G401 (cell line): ENCODE measurements around the gene NSD1. TPM values are rescaled to one million over a fixed set of nuclear protein-coding genes. Genes with fewer than 3 reads are reported as not detected.
"Not testable (repeated sequence)": the region's sequence is repeated elsewhere in the genome, so short reads cannot be mapped to it uniquely, and the experiment has no call there.

Experiments used
- DNase-seq: peaks from one replicate; pipeline ENCODE4 v3.0.0-alpha.2; 2015; ENCODE audit warnings: low spot score
- in situ Hi-C: cut with HindIII; loops from 2 replicates; pipeline ENCODE4 v1.10.0; 2016; ENCODE audit warnings: low sequenced_read_pairs, mixed read lengths
- total RNA-seq: library from RNA; depleted of rRNA; stranded (reverse); fragments of >200 nt; shearing (Covaris generic); gene quantifications from 2 replicates; pipeline ENCODE4 v1.2.3, GENCODE V29; 2014

The NSD1 gene
- total RNA-seq, 1 experiment from 2014 or later, result 32.1 TPM

DNA sequence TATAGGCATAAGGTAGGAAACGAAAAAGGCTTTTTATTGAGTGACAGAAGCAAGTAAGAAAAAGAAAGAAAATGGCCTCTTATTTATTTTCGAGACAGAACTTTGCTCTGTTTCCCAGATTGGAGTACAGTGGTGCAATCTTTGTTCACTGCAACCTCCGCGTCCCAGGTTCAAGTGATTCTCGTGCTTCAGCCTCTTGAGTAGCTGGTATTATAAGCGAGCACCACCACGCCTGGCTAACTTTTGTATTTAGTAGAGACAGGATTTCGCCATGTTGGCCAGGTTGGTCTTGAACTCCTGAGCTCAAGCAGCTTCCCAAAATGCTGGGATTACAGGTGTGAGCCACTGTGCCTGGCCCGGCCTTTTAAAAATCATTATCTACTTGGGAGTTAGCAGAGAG lies 70.7 kb downstream of the NSD1 start:
- in situ Hi-C loops, result no loop called here
- DNase-seq, result no peak

DNA sequence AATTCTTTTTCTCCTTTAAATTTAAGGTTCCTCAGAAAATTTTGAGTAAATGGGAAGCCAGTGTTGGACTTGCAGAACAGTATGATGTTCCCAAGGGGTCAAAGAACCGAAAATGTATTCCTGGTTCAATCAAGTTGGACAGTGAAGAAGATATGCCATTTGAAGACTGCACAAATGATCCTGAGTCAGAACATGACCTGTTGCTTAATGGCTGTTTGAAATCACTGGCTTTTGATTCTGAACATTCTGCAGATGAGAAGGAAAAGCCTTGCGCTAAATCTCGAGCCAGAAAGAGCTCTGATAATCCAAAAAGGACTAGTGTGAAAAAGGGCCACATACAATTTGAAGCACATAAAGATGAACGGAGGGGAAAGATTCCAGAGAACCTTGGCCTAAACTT lies 76.0 kb downstream of the NSD1 start:
- in situ Hi-C loops, result no loop called here
- DNase-seq, result no peak

DNA sequence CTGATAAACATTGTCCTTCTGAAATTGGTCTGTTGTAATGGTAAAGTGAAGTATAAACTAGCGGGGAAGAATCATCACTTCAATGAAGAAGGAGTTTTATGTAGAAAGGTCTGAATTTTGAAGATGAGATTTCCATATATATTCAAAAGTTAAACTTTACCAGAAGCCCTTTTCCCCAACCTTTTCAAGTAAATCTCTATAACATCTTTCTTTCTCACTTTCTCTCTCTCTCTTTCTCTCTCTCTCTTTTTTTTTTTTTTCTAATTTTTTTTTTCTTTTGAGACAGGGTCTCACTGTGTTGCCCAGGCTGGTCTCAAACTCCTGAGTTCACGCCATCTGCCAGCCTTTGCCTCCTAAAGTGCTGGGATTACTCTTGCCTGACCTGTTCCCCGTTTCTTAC lies 78.7 kb downstream of the NSD1 start:
- in situ Hi-C loops, result no loop called here
- DNase-seq, result no peak

DNA sequence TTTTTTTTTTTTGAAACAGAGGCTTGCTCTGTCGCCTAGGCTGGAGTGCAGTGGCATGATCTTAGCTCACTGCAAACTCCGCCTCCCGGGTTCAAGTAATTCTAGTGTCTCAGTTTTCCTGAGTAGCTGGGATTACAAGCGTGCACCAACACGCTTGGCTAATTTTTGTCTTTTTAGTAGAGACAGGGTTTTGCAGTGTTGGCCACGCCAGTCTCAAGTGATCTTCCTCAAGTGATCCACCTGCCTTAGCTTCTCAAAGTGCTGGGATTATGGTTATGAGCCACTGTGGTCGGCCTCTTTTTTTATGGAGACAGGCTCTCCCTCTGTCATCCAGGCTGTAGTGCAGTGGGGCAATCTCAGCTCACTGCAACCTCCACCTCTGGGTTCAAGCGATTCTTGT lies 87.0 kb downstream of the NSD1 start:
- in situ Hi-C loops, result no loop called here
- DNase-seq, result no peak

DNA sequence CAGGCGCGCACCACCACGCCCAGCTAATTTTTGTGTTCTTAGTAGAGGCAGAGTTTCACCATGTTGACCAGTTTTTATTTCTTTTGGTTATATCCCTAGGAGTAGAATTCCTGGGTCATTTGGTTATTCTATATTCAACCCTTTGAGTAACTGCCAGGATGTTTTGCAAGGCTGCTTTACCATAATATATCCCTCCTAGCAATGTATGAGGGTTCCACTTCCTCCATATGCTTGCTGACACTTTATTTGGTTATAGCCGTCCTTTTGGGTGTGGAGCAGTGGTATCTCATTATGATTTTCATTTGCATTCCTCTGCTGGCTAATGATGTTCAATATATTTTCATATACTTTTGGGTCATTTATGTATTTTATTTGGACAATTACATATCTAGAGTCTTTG lies 88.7 kb downstream of the NSD1 start:
- in situ Hi-C loops, result no loop called here
- DNase-seq, result no peak

DNA sequence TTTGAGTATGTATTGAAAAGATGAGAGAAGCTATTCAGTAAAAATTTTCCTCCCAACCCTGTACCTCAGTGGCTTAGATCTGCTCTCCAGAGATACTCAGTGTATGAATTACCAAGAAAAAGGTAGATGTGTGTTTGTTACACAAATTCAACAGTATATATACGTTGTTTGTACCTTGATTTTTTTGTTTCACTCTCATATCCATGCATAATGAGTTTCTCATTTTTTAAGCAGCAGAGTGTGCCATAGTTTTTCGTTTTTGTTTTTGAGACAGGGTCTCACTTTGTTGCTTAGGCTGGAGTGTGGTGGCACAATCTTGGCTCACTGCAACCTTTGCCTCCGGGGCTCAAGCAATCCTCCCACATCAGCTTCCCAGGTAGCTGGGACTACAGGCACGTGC lies 92.2 kb downstream of the NSD1 start:
- in situ Hi-C loops, result no loop called here
- no peak for DNase-seq

DNA sequence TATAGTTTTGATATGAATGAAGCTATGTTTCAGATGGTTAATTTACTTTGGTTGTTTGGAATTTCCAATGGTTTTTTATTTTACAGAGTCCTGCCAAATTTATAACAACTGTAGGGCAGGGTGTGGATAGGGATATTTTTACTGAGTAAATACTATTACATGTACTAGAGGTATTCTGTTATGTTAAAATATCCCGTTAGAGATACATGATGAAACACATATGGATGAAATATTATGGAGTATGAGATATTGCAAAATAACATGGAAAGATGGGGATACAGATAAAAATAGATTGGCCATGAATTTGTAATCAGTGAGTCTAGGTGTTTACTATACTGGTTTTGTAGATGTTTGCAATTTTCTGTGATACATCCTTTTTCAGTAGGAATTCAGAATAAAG lies 93.3 kb downstream of the NSD1 start:
- in situ Hi-C loops, result no loop called here
- DNase-seq, result no peak

DNA sequence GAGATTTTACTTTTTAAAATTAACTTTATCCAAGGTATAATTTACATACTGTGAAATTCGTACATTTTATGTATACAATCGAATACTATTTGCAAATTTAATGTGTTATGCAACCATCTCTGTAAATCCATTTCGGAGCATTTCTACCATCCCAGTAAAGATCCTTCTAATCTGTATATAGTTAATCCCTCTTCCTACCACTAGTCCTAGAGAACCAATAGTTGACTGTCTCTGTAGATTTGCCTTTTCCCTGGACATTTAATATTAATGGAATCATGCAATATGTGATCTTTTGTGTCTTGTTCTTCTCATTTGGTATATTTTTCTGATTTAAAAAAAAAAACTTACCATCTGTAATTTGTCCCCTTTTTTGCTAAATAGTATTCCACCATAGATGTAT lies 95.2 kb downstream of the NSD1 start:
- DNase-seq, result no peak
- in situ Hi-C loops, result no loop called here

DNA sequence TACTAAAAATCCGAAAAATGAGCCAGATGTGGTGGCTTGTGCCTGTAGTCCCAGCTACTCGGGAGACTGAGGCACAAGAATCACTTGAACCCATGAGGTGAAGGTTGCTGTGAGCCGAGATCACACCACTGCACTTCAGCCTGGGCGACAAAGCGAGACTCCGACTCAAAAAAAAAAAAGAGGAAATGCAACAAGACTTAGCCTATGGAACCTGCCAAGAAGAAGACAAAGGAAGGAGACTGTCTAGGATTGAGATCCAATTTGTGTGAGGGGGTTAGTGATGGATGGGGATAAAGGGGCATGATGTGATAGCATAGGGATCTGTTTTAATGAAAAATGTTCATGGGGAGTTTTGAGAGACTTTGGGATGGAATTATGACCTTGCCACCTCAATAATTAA lies 97.1 kb downstream of the NSD1 start:
- no peak for DNase-seq
- in situ Hi-C loops, result no loop called here

DNA sequence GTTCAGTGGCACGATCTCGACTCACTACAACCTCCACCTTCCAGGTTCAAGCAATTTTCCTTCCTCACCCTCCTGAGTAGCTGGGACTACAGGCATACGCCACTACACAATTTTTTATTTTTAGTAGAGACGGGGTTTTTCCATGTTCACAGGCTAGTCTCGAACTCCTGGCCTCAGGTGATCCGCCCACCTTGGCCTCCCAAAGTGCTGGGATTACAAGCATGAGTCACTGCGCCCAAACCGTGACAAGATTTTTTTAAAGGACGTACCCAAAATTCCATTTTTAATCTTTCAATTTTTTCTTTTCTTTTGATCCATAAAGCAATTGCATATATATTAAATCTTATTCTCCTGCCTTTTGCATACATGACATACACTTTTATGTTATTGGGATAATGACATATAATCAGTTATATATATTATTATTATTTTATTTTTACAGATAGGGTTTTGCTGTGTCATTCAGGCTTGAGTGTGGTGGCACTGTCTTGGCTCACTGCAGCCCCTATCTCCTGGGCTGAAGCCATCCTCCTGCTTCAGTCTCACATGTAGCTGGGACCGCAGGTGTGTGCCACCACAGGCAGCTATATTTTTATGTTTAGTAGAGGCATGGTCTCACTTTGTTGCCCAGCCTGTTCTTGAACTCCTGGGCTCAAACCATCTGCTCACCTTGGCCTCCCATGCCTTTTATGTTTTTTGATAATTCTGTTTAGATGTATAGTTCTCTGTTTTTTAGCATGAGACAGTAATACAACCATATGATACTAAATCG lies 98.1 kb downstream of the NSD1 start:
- in situ Hi-C loops, result no loop called here

DNA sequence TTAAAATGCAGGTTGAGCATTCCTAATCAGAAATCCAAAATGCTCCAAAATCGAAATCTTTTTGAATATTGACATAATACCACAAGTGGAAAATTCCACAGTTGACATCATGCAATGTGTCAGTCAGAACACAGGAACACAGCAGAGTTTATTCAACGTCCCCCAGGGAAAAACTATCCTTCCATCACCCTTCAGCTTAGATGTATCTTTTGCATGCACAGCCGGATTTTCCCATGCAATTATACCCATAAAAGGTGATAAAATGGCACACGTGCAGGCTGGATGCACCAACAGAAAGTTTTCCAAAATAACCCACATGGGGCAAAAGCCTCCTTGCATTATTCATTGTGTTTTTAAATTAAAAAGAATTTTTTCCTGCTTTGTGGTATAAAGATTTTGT lies 98.8 kb downstream of the NSD1 start:
- in situ Hi-C loops, result no loop called here
- DNase-seq, result peak; percentile 51

More for the DNA sequence above, 98.1 kb downstream of the NSD1 start:
- DNase-seq, result peak; percentile 86

DNA sequence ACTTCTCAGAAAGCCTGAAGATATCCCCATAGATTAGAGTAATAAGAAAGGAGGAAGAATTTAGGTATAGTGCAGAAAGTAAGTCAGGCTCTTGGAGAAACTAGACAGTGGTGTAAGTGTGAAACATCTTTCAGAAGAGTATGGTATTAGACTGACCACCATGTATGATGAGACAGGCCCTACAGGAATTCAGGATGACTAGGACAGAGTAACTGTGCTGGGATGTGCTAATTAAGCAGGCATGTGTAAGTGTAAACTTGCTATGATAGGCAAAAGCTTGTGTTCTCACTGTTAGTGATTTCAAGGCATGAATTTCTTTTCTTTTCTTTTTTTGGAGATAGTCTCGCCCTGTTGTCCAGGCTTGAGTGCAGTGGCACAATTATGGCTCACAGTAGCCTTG lies 99.2 kb downstream of the NSD1 start:
- in situ Hi-C loops, result no loop called here
- peak; percentile 43 for DNase-seq

DNA sequence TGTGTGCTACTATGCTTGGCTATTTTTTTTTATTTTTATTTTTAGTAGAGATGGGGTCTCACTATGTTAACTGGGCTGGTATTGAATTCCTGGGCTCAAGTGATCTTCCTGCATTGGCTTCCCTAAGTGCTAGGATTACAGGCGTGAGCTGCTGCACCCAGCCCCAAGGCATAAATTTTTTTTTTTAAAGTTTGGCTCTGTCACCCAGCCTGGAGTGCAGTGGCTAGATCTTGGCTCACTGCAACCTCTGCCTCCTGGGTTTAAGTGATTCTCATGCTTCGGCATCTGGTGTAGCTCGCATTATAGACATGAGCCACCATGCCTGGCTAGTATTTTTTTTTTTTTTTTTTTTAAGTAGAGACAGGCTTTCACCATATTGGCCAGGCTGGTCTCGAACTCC lies 99.6 kb downstream of the NSD1 start:
- in situ Hi-C loops, result no loop called here
- no peak for DNase-seq

DNA sequence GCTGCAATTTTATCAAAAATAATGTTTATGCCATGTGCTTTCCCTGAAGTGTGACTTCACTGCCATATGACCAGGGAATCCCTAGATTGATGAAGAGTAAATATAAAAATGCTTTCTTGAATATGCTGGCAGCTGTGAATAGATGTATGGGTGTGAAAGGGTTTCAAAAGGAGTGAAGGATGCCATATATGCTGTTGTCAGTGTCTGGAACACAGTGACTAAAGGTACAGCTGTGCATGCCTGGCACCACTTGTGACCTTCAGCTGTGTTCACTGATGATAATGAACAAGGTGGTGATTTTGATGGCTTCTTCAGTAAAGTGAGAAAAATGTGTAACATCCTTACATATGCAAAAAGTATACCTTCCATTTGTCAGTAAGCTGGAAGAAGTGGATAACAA lies 100.2 kb downstream of the NSD1 start:
- DNase-seq, result no peak
- in situ Hi-C loops, result no loop called here

DNA sequence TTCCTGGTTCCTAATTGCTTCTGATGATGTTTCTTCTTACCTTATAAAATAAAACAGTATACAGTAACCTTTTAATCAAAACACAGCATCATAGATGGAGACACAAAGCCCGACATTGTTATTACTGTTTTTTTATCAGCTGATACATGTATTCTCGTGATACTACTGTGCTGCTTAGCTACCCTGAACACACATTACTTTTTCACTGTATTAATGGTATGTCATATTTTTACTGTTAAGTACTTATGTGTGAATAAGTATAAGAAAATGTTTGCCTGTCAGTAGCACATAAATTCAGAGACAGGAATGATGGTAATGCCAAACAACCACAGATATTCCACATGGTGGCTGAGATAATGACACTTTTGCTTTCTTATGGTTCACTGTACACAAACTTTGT lies 101.3 kb downstream of the NSD1 start:
- DNase-seq, result no peak
- in situ Hi-C loops, result no loop called here

DNA sequence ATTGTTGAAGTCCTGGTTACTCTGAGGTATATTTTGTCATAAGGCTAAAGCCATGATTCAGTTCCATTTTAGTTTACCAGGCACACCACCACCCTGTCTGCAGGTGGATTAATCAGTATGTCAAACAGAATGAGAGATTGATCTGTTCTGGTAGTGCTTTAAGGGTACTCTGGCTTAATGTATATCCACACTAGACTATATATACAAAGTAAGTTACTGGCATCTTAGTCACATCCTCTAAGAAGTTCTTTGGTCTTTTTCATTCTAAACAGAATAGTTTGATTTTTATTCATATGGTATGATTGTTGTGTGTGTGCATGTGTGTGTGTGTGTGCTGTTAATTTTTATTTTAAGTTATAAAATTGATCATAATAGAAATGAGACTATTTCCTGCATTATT lies 108.2 kb downstream of the NSD1 start:
- no peak for DNase-seq
- in situ Hi-C loops, result no loop called here

DNA sequence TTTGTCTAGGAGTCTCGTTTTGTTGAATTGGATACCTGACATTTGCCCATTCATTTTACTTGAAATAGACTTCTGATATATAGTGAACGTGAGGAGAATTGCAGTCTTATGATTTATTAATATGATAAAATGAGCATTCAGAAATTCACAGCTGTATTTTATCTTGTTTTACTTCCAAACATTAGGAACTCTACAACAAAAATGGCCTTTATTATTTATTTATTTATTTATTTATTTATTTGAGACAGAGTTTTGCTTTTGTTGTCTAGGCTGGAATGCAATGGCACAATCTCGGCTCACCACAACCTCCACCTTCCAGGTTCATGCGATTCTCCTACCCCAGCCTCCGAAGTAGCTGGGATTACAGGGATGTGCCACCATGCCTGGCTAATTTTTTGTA lies 108.7 kb downstream of the NSD1 start:
- DNase-seq, result no peak
- in situ Hi-C loops, result no loop called here

DNA sequence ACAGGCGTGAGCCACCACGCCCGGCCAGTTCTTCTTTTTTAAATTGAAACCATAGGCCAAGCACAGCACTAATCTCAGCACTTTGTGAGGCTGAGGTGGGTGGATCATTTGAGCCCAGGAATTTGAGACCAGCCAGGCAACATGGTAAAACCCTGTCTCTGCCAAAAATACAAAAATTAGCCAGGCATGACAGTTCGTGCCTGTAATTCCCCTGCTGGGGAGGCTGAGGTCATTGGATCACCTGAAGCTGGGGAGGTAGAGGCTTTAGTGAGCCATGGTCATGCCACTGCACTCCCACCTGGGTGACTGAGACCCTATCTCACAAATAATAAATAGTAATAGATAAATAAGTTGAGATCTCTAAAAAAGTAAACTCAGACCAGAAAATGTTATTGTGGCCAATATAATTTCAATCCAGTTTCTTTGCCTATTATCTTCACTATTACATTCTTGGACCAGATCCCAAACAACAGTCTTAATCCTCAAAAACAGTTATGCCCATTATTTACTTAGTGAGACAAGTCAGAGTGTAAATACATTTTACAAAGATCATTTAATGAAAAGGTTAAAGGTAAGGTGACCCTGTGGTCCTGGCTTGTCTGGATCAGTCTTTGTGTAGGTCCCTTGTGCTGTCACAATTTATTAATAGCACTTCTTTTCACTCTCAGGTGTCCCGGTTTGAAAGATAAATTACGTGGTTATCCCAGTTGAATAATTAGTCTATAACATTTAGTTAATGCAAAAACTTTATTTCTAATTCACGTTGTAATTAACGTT lies 116.4 kb downstream of the NSD1 start:
- DNase-seq, result peak; percentile 29
- in situ Hi-C loops, result no loop called here

DNA sequence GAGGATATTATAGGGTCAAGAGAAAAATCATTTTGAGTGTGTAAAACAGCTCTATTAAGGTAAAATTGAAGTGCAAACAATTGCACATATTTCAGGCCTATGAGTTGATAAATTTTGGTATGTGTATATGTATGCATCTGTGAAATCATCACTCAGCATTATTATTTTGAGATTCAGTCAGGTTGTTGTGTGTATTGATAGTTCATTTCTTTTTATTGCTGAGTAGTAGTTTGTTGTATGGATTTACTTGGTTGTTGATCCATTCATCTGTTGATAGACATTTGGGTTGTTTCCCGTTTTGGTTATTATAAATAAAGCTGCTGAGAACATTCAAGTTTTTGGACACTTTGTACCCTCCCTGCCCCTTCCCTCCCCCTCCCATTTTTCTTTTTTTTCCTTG lies 119.7 kb downstream of the NSD1 start:
- no peak for DNase-seq
- in situ Hi-C loops, result no loop called here

DNA sequence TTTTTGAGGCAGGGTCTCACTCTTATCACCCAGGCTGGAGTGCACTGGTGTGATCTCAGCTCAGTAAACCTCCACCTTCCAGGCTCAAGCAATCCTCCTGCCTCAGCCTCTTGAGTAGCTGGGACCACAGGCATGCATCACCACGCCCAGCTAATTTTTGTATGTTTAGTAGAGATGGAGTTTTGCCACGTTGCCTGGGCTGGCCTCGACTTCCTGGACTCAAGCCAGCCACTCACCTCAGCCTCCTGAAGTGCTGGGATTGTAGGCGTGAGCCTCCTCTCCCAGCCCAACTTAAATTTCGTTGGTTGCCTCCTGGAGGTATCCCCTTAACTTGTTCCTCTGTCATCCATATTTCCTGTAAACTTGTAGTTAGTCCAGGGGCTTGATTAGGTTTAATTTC lies 122.7 kb downstream of the NSD1 start:
- in situ Hi-C loops, result no loop called here
- peak; percentile 25 for DNase-seq

DNA sequence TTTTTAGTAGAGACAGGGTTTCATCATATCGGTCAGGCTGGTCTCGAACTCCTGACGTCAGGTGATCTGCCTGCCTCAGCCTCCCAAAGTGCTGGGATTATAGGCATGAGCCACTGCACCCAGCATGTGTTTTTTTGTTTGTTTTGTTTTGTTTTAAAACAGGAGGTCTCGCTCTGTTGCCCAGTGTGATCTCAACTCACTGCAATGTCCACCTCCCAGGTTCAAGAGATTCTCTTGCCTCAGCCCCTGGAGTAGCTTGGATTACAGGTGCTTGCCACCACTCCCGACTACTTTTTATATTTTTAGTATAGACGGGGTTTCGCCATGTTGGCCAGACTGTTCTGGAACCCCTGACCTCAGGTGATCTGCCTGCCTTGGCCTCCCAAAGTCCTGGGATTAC lies 125.1 kb downstream of the NSD1 start:
- DNase-seq, in situ Hi-C loops: not testable (repeated sequence)
